SK-N-MC (cell line): ENCODE data around the gene PPP3R1.

Experiments used
- EZH2 ChIP-seq: fragments of 200-600 bp; sonication (generic); IDR thresholded peaks from one replicate; pipeline ENCODE4 v1.6.1; 2017; ENCODE audit warnings: antibody characterized with exemption
- POLR2AphosphoS5 ChIP-seq: IDR thresholded peaks from 2 replicates; pipeline ENCODE4 v1.6.1; 2012; ENCODE audit warnings: mild to moderate bottlenecking, low read depth, low read length, borderline replicate concordance

DNA sequence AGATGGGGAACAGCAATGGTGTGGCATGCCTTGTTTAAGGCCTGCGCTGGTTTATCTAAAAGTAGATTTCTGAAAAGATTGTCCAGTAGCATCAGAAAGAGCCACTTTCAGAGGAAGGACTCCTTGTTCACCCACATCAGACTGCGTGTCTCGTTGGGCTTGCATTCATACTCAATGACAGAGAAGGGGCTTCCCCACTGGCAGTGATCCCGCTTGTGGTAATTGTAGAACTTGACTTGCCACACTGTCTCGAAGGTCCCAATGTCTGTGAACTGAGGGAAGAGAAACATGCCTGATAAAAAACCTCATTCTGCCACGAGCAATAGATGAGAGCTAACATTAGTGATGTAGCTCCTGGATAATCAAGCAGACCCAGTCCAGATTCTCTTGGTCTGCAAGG lies 41.4 kb upstream of the PPP3R1 start:
- no peak for TF ChIP-seq POLR2AphosphoS5
- TF ChIP-seq EZH2: no peak
